ENCODE results near the gene CETN2.

DNA sequence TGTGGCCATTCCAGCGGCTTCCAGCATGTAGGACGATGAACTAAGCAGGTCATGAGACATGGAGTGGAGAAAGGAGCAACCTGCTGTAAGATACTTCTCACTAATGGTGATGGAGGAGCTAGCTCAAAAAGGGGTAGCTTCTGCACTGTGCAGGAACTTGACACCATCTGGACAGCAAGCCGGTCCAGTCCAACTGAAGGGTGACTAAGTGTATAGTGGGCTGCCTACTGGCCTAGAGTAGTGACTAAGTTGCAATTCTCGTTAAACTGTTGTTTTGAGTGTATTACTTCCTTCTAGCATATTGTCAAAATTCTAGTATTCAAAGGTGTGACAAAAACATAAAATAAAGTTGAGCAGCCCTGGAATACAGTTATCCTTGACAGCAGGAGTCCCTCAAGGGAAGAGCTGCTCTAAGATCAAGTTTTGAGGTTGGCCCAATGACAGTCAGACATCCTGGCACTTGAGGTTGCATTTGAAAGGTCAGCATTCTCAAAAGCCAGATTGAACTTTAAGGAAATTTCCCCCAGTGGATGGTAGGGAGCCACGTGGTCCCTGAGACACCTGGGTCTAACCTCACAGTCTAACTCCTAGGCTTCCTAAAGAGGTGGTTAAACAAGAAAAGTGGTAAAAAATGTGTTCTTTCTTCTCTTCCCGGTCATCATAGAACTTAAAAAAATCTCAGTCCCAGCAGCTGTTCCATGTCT, 8.0 kb downstream of the CETN2 start:
- TF ChIP-seq EZH2 (IDR thresholded peaks at IDR 0.05; ENCODE audit: borderline replicate concordance), result no peak
- TF ChIP-seq EZH2phosphoT487 (IDR thresholded peaks at IDR 0.05; ENCODE audit: low read depth, severe bottlenecking, unreplicated experiment), result no peak
- TF ChIP-seq, protein P1, sequence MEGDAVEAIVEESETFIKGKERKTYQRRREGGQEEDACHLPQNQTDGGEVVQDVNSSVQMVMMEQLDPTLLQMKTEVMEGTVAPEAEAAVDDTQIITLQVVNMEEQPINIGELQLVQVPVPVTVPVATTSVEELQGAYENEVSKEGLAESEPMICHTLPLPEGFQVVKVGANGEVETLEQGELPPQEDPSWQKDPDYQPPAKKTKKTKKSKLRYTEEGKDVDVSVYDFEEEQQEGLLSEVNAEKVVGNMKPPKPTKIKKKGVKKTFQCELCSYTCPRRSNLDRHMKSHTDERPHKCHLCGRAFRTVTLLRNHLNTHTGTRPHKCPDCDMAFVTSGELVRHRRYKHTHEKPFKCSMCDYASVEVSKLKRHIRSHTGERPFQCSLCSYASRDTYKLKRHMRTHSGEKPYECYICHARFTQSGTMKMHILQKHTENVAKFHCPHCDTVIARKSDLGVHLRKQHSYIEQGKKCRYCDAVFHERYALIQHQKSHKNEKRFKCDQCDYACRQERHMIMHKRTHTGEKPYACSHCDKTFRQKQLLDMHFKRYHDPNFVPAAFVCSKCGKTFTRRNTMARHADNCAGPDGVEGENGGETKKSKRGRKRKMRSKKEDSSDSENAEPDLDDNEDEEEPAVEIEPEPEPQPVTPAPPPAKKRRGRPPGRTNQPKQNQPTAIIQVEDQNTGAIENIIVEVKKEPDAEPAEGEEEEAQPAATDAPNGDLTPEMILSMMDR (IDR thresholded peaks at IDR 0.05; ENCODE audit: poor library complexity), result no peak

All from hepatocyte (in vitro differentiated cells).